MM.1S (cell line): ENCODE data around the gene PRCP.
A peak's percentile ranks its signal among the peaks of the same experiment; 100 is the strongest.

Source experiments
- DNase-seq: peaks from one replicate; pipeline ENCODE4 v3.0.0-alpha.2; 2015
- H2AFZ ChIP-seq: fragments of 300-600 bp; sonication (generic); 2 replicates; pipeline ENCODE4 v1.6.0; 2016; ENCODE audit warnings: antibody characterized with exemption, low read length
- H3F3A ChIP-seq: fragments of 300-600 bp; sonication (generic); 2 replicates; pipeline ENCODE4 v1.6.1; 2016; ENCODE audit warnings: mild to moderate bottlenecking, antibody characterized with exemption, low read length, moderate library complexity, mixed read lengths; ENCODE audit not compliant: insufficient read depth
- H3K27ac ChIP-seq: fragments of 300-600 bp; sonication (generic); 2 replicates; pipeline ENCODE4 v1.5.1; 2016; ENCODE audit warnings: mild to moderate bottlenecking, low read length
- H3K27me3 ChIP-seq: fragments of 300-600 bp; sonication (generic); replicated peaks from 2 replicates; pipeline ENCODE4 v1.6.0; 2016; ENCODE audit warnings: low read length; ENCODE audit not compliant: insufficient read depth
- H3K36me3 ChIP-seq: fragments of 300-600 bp; sonication (generic); replicated peaks from 2 replicates; pipeline ENCODE4 v1.6.1; 2016; ENCODE audit warnings: mild to moderate bottlenecking, low read length, mixed read lengths; ENCODE audit not compliant: insufficient read depth
- H3K4me1 ChIP-seq: fragments of 300-600 bp; sonication (generic); 2 replicates; pipeline ENCODE4 v1.6.1; 2016; ENCODE audit warnings: low read length, mixed read lengths
- H3K4me2 ChIP-seq: fragments of 300-600 bp; sonication (generic); 2 replicates; pipeline ENCODE4 v1.6.0; 2016; ENCODE audit warnings: low read depth, low read length
- H3K4me3 ChIP-seq: fragments of 300-600 bp; sonication (generic); 2 replicates; pipeline ENCODE4 v1.5.1; 2016; ENCODE audit warnings: low read length, mixed read lengths
- H3K79me2 ChIP-seq: fragments of 300-600 bp; sonication (generic); 2 replicates; pipeline ENCODE4 v1.6.1; 2016; ENCODE audit warnings: mixed run types, low read length, mixed read lengths
- H3K9ac ChIP-seq: fragments of 300-600 bp; sonication (generic); 2 replicates; pipeline ENCODE4 v1.6.1; 2016; ENCODE audit warnings: low read length, mixed read lengths
- H3K9me2 ChIP-seq: fragments of 300-600 bp; sonication (generic); replicated peaks from 2 replicates; pipeline ENCODE4 v1.6.1; 2016; ENCODE audit warnings: mild to moderate bottlenecking, low read length, mixed read lengths; ENCODE audit not compliant: insufficient read depth
- H3K9me3 ChIP-seq: fragments of 300-600 bp; sonication (generic); replicated peaks from 2 replicates; pipeline ENCODE4 v1.6.1; 2016; ENCODE audit warnings: mild to moderate bottlenecking, low read length, mixed read lengths; ENCODE audit not compliant: insufficient read depth
- H4K20me1 ChIP-seq: fragments of 300-600 bp; sonication (generic); 2 replicates; pipeline ENCODE4 v1.6.1; 2016; ENCODE audit warnings: mild to moderate bottlenecking, low read length, moderate library complexity, mixed read lengths; ENCODE audit not compliant: insufficient read depth
- CTCF ChIP-seq: fragments of 300-600 bp; sonication (generic); IDR thresholded peaks from 2 replicates; pipeline ENCODE4 v1.5.1; 2016; ENCODE audit warnings: antibody characterized with exemption, low read length, mixed read lengths
- EZH2 ChIP-seq: fragments of 300-600 bp; sonication (generic); optimal IDR thresholded peaks from 2 replicates; pipeline ENCODE3; 2017; ENCODE audit warnings: low read depth, mild to moderate bottlenecking, antibody characterized with exemption, low read length, mixed read lengths
- EZH2phosphoT487 ChIP-seq: fragments of 300-600 bp; sonication (generic); IDR thresholded peaks from 2 replicates; pipeline ENCODE4 v1.6.1; 2018; ENCODE audit warnings: antibody characterized with exemption, low read length

Gene PRCP

GRCh38 chr11:82907371-82907770, 7.1 kb upstream of the PRCP start:
- H3K9me3 ChIP-seq = no peaks in the 10 kb centered on the region
- no peaks in the 10 kb centered on the region for H3F3A ChIP-seq
- H3K79me2 ChIP-seq = peaks cover 91% of the 10 kb centered on the region
- no peak overlapping the region for H3K4me2 ChIP-seq
- no peak overlapping the region for H2AFZ ChIP-seq
- H4K20me1 ChIP-seq = no peaks in the 10 kb centered on the region
- no peak for TF ChIP-seq EZH2
- TF ChIP-seq CTCF = no peak
- no peak for TF ChIP-seq EZH2phosphoT487
- DNase-seq = no peak
- H3K36me3 ChIP-seq = no peaks in the 10 kb centered on the region
- H3K9me2 ChIP-seq = no peaks in the 10 kb centered on the region
- peaks cover 21% of the 10 kb centered on the region for H3K4me1 ChIP-seq
- H3K4me3 ChIP-seq = no peak overlapping the region
- no peaks in the 10 kb centered on the region for H3K27me3 ChIP-seq
- H3K27ac ChIP-seq = no peak overlapping the region
- H3K9ac ChIP-seq = no peak overlapping the region

- Histone ChIP-seq H3K9me2 (no peaks in the 10 kb centered on the region), H3K9me3 (no peaks in the 10 kb centered on the region), H3K27ac (no peak overlapping the region), H2AFZ (no peak overlapping the region), H3K4me1 (peaks cover 23% of the 10 kb centered on the region), H3K4me2 (no peak overlapping the region), H3K27me3 (no peaks in the 10 kb centered on the region), H3K79me2 (peaks cover 91% of the 10 kb centered on the region), H3K9ac (no peak overlapping the region), H4K20me1 (no peaks in the 10 kb centered on the region), H3K4me3 (no peak overlapping the region), H3K36me3 (no peaks in the 10 kb centered on the region), H3F3A (no peaks in the 10 kb centered on the region)
- no peak for TF ChIP-seq CTCF
- no peak for TF ChIP-seq EZH2phosphoT487
- no peak for TF ChIP-seq EZH2
- no peak for DNase-seq
Observed at GRCh38 chr11:82906931-82907330, 6.7 kb upstream of the PRCP start.

- Histone ChIP-seq H3F3A (peaks cover 1% of the 10 kb centered on the region; the same call in 1 of the 2 replicates), H3K4me2 (no peak overlapping the region), H3K9ac (no peak overlapping the region), H4K20me1 (no peaks in the 10 kb centered on the region), H3K27me3 (no peaks in the 10 kb centered on the region), H2AFZ (no peak overlapping the region), H3K9me3 (no peaks in the 10 kb centered on the region), H3K36me3 (no peaks in the 10 kb centered on the region), H3K4me1 (peaks cover 23% of the 10 kb centered on the region), H3K27ac (no peak overlapping the region), H3K9me2 (no peaks in the 10 kb centered on the region), H3K79me2 (peaks cover 87% of the 10 kb centered on the region), H3K4me3 (no peak overlapping the region)
- TF ChIP-seq EZH2phosphoT487 = no peak
- peak; percentile 65 for TF ChIP-seq CTCF
- no peak for TF ChIP-seq EZH2
- DNase-seq = peak; percentile 54
Observed at GRCh38 chr11:82906236-82906635, 6.0 kb upstream of the PRCP start.
